COLO668 (cell line): ENCODE data around the gene RASGEF1B.

ENCODE experiments used
- DNase-seq: peaks from one replicate; lab custom pipeline; 2025; ENCODE audit not compliant: unreplicated experiment; lab: John Stamatoyannopoulos, UW

Gene RASGEF1B

DNA sequence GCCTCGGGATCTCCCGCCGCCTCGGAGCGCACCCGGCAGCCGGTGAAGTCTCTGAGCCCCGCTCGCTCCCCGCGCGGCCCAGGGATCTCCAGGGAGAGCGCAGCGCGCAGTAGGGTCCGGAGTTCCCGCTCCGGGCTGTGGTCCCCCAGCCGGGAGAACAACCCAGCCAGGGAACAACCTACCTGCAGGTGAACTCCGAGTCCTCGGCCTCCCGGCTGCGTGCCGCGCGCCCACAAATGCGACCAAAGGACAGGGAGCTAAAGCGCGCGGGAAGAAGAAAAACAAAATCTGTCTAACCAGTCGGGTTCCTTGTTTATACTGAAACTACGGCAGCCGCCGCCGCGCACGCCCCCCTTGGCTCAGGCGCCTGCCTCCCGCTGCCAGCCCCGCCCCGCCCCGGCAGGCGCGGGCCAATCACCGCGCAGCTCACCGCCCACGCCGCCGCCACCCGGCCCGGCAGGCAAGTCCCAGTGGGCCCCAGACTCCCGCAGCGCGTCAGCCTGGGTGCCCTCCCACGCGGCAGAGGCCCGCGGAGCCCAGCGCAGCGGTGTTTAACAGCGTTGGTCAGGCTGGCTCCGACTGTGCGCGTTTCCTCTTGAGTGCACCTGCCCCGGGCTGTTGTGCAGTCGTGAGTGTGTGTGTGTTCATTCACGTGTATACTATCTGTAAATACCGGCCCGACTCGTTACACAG is at the start of gene RASGEF1B:
RASGEF1B (minus strand) TSS at position 320 of the 693 bp plus-strand sequence. CDS start 12,399 bp downstream, outside the sequence.
- DNase-seq, result peak; percentile 97

DNA sequence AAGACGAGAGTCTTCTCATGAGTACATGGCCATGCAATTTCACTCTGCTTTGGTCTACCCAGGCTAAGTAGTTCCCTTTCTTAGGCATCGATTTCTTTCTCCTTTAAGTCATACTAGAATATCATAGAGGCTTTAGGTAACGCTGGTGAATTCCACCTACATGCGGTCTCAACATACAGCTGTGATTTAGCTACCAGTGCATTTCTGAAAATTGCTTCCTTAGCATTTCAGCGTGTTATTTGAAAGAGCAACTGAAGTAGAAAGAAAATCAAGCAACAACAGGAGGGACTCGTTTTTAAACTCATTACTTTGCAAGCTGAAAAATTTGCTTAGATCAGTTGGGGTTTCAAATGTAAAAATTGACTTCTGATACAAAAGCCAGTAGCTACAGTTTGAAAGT is 48.1 kb upstream of the RASGEF1B start:
- DNase-seq, result no peak

DNA sequence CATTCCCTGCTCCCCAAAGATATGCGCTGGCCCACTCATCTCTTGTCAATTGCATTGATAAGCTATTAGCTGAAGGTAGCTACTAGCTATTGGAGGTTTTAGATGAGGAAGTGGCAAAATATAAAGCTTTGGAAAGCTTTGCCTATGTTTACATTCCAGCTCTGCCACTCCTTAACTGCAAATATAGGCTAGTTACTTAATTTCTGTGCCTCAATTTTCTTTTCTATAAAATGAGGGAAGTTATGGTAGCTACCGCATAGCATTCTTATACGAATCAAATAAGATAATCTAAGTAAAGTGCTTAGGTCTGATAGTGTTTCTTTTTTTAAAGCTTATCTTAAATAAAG is 47.7 kb upstream of the RASGEF1B start:
- DNase-seq, result no peak

DNA sequence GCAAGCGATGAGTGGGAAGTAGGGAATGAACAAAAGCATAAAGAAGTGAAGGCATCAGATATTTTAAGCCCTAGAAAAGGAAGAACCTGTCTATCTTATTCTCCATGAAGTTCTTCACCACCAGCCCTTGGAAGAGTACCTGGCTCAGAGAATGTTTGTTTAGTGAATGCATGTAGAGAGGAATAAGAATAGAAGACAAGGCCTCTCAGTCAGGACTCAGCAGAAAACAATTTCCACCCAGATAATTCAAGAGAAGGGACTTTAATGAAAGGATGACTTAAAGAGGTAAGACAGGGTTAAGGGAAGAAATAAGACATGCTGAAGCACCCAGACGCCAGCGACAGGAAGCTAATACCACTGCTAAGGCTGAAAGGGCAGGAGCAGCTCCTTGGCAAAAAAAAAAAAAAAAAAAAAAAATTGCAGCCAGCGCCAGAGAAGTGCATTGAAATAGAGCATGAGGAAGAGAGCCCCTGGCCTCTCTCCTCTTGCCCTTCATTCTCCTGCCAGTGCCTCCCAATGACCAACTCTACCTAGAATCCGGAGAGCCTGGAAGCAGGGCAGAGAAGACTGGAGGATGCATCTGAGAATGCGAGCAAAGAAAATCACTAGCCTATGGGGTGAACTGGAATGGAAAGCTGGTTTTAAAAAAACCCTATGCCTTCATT is 47.2 kb upstream of the RASGEF1B start:
- no peak for DNase-seq

DNA sequence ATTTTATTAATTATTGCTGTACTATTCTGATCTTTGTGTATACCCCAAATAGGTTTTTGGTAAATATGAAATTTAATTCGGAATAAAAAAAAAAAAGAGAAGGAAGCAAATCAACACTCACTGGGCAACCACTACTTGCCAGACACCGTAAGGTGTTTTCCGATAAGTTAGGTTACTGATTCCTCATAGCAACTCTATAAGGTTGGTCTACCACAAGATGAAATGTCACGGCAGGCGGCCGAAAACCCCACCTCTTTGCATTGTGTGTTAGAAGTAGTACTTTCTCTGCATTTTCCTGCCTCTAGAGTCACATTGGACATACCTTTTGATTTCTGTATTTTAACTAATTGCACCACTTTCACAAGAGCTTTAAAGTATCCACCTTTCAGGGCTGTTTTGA is 44.5 kb upstream of the RASGEF1B start:
- DNase-seq, result no peak

DNA sequence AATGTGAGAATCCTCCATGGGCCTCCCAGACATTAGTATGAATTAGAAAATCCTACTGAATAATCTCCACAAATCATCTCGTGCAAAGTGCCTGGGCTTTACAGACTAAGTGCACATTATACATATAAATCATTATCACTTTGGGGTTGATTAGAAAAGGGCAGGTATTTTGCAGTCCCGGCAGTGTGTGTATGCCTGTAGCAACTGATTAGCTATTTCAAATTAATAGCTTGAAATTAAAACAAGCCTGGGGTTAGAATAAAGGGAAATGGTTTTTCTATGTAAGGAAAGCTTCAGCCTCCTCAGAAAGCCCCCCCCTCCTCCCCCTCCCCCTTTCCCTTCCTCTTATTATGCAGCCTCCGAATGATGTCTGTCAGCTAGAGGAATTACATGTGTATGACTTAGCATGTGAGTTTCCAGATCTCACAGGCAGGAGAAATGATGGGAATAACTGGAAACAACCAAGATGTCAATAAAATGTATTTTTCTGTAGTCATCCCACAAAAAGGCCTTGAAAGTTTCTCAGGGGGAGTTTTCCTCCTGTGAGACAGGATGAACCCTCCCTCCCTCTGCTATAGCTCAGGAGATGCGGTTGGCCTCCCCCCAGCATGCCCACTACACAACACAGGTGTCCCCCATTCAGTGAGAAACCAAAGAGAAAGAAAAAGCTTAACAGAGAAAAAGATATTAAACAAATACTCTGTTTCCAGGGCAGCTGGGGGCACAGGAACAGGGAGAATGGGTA is 41.2 kb upstream of the RASGEF1B start:
- DNase-seq, result no peak

DNA sequence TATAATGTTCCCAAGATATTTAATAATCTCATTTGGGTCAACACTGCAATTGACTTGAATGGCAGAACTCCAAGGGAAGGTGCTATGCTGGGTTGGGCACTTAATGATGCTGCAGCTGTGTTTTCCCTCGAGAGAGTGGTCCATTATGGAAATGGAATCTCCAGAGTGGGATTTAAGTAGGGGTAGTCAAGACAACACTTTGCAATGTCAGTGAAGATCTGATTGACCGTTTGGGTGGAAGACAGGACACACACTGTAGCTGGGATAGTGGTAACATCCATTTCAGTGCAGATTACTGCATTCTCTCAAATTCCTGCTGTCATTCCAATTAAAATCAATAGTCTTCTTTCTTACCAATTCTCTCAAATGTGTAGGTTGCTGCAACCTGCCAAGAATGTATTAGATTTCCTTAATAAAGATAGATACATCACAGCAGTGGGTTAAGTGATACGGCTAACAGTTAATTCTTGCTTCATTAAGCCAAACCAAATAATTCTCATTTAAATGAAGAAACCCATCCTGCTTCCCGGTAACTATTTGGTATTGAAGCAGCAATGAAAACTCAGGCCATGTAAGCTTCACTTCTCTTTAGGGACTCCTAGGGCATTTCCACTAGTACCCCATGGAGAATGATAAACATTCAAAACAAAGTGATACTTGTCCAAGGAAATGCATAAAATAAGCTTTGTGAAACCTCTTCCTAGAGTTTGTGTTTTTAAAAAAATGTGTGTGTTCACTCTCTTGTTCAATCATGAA is 40.5 kb upstream of the RASGEF1B start:
- DNase-seq, result no peak

DNA sequence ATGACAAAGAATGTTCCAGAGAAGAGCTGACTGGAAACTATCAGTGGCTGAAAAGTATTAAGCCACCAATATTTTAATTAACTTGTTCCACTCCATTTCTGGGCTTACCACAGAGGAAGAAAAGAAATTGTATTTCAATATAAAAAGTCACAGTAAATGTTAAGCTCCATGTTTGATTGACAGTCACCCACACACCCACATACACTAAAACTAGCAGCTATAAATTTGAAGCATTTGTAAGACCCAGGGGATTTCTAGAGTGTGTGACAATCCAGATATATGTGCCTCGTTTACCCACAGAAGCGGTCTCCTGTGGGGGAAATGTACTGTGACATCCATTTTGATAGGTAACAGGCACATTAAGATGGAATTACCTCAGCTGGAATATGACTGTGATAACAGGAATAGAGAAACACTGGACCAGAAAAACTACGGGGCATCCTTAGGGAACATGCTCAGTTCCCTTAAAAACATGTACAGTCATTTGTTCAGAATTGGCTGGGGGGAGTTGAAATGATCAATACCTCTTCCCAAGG is 39.0 kb upstream of the RASGEF1B start:
- DNase-seq, result no peak

DNA sequence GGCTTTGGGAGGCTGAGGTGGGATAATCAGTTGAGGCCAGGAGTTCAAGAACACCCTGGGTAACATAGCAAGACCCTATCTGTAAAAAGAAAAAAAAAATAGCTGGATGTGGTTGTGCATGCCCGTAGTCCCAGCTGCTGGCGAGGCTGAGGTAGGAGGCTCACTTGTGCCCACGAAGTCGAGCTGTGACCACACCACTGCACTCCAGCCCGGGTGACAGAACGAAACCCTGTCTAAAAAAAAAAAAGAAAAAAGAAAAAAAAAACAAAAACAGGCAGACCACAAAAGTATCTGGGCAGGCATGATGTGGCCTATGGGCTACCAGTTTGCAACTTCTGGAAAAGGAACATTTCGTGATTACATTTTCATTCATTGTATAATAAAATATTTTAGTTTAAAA is 38.1 kb upstream of the RASGEF1B start:
- DNase-seq, result no peak

DNA sequence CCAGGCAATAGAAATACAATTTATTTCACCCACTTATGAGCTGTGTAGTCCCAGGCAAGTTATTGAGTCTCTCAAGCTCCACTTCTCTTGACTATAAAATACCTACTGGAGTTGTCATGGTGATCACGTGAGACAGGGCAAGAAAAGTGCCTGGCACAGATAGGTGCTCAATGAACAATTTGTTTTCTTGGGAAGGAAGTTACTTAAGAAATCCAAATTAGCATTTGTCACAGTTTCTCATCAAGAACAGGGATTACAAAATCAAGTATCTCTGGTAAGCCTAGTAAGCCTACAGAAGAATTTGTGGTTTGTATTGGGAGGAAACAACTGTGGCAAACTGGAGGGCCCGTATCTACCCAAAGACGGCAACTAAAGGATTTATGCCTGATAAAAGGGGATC is 37.5 kb upstream of the RASGEF1B start:
- no peak for DNase-seq

DNA sequence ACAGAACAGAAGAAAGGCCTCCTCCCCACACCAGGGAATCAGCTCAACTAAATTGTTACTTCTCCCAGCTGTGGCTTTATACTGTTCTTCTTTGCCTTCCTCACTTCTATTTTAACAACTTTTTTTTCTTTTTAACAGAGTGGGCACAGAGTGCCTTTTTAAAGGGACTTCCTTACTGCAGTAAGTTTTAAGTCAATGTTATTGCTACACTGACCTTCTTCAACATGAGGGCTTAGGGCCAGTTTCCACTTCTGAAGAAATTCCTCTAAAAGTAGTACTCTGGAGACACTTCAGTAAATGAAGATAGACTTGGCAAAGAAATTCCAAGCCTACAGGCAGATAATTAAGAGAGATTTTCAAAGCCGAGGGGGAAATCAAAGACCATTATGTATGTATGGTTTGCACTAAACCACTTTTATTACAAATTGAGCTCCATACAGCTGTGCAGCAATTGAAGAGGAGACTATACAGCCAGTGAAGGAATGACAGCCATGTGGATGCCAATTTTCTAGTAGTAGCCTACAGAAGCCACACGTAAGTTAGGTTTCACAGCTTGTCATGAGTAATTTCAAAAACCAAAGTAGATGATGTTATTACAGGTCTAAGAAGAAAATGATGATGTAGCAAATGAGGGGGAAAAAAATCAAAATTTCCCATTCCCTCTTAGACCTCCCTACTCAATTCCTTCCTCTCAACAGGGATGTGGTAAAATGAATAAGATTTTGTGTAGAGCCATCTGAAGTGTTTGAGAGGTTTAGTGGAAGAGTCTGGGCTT is 36.9 kb upstream of the RASGEF1B start:
- no peak for DNase-seq

DNA sequence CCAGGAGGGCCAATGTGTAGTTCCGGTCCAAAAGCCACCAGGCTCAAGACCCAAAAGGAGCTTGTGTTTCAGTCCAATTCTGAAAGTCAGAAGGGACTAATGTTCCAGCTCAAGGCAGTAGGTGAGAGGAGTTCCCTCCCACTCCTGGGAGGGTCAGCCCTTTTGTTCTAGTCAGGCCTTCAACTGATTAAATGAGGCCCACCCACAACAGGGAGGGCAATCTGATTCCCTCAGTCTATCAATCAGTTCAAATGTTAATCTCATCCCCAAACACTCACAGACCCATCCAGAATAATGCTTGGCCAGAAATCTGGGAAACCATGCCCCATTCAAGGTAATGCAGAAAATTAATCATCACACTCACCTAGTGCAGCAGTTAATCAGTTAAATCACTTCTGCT is 35.8 kb upstream of the RASGEF1B start:
- no peak for DNase-seq

DNA sequence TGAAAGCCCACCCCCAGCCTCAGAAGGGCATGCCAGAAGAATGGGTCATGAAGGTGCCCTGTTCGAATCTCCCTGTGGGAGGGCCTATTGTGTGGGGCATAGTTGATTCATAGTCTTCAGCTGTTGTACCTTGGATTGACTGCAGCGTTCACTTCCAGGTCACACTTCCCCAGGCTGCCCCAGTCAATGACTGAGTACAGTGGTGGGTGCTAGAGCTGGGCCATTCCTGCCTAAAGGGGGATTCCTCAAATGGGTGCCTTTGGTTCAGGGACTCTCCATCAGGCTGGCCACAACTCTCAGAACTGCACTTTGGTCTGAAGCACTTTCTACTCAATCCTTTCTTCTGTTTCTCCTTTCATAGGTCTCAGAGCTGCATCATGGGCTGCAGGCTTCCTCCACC is 35.0 kb upstream of the RASGEF1B start:
- no peak for DNase-seq

DNA sequence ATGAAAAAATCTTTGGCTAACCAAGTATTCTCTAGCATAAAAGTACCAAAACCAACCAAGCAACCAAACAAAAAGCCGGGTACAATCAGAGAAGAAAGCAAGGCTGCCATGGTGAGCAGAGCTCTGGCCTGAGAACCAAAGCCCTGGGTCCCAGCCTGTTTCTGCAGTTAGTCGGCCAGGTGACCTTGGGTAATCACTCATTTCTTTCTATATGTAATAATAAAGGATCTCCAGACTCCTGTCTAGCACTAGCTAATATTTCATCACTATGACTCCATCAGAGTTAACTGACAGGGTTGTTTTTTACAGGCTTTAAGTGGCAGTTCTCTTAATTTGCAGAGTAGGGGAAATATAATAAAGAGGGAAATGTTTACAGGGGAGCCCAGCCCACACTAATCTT is 34.0 kb upstream of the RASGEF1B start:
- no peak for DNase-seq

DNA sequence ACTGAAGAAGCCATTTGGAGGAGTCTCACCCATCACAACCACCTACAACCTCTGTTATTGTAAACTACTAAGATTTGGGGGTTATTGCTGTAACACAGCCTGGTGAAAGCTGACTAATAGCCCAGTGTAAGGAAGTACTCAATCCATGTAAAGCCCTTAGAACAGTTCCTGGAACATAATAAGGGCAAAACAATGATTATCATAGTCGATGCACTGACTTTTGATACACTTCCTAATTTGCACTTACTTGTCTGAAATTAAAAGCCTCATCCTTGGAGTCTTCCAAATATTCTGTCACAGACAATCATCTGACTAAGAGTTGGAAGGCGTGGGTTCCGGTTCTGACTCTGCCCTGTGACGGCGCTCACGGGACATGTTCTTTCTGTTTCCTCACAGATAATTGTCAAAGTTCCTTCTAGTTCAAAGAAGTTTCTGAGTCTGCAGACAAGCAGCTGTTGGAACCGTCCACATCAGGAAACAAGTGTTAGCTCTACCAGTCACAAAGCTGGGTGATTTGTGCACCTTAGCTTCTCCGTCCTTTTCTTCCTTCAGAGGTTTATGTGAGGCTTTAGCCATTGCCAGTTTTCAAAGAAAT is 33.4 kb upstream of the RASGEF1B start:
- no peak for DNase-seq

DNA sequence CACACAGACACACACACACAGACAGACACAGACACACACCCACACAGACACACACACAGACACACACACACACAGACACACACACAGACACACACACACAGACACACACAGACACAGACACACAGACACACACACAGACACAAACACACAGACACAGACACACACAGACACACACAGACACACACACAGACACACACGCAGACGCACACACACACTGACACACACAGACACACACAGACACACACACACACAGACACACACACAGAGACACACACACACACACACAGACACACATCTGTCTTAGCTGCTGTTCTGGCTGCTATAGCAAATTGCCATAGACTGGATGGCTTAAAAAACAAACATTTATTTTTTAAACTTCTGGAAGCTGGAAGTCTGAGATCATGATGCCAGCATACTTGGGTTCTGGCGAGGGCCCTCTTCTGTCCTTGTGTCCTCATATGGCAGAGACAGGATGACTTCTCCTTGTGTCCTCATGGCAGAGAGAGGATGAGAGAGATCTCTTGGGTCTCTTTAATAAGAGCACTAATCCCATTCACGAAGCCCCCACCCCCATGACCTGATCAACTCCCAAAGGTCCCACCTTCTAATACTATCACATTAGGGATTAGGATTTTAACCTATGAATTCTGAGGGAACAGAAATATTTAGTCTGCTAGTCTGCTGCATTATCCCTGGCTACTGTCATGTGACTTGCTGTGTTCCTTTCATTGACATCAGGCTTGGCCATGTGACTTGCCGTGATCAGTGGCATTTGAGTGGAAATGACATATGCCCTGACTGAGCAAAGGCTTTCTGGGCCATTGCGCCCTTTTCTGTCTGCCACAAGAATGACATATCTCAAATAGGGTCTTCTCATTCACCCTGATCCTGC is 32.7 kb upstream of the RASGEF1B start:
- DNase-seq, result no peak

DNA sequence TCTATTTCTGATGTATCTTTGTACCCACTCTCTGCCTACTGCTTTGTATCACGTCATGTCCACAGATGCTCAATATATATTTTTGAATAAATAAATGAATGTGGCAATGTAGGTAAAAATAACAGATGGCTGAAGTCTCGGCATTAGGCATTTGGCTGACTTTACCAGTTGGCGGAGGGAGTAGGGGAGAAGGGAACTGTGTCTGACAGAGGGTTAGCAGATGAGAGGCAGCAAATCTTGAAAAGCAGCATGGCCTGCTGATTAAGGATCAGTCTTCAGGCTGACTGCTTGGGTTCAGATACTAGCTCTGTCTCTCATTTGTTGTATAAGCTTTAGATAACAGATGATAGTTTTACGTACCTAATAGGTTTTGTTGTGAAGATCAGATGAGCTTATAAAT is 31.9 kb upstream of the RASGEF1B start:
- DNase-seq, result no peak

DNA sequence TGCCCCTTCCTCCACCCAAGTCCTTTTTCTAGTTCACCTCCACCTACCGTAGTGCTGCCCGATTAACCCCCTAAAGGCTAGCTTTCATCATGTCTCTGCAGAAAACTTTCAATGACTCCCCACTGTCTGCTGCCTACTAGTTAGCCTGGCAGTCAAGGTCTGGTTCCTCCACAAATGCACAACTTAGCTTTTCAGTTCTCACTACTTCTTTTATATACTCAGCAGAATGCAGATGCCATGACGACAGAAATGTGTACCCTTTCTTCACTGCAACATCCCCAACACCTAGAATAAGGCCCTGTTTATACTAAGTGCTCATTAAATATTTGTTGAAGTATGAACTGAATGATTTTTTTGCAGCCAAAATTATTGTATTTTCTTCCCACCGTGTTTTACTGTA is 30.9 kb upstream of the RASGEF1B start:
- DNase-seq, result no peak

DNA sequence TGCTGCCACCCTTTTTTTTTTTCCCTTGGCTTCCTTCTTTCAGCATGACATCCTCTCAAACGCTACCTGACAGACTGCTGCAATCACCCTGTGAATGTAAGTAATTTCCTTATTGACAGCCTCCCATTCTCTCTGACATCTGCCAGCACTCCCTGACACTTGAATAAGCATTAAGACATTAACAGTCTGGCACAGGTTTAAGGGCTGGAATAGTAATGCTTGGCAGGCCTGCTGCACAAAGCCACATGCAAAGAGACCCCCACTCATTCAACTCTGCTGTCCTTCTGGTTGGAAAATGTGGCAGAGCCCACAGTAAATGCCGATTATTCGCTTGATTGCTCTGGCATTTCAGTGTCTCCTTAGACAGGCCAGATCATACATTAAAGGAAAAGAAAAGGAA is 28.1 kb upstream of the RASGEF1B start:
- DNase-seq, result no peak
